ENCODE data around the gene PTCHD1. TPM values are rescaled to one million over a fixed set of nuclear protein-coding genes. Genes with fewer than 3 reads are reported as not detected.

PTCHD1 gene
- total and polyA plus RNA-seq, 2 of the 4 experiments (the other 2 are of a cell fraction) = not detected

DNA sequence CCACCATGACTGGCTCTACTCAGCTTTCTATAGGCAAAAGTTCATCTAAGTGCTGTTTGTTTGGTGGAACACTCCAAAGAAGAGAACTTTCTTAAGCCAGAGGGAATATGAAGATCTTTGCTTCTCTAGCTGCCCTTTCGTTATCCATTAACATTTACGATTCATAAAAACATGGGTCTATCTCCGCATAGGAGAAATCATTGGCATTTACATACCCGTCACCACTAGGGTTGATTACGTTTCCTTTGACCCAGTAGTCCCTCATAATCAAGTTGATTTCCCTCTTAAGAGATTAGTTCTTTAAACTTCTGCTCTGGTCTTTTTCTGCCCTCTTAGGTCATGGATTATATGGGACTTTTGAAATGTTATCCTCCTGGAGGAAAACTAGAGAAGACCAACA lies 57.5 kb downstream of the PTCHD1 start:
- Histone ChIP-seq H4K5ac (ENCODE audit: low read depth, low read length) (no peak overlapping the region), H3K27ac (ENCODE audit: insufficient read depth, low read length) (no peak overlapping the region), H2AFZ (replicated peaks; ENCODE audit: low read length, poor library complexity) (no peak overlapping the region), H2AK5ac (ENCODE audit: low read depth, low read length) (no peak overlapping the region), H3K9me3 (ENCODE audit: control insufficient read depth, insufficient read depth, low read length) (no peaks in the 10 kb centered on the region), H3K23ac (ENCODE audit: low read depth, low read length) (no peak overlapping the region), H3K56ac (ENCODE audit: extremely low read depth, insufficient read depth, low read length) (no peak overlapping the region), H3K36me3 (ENCODE audit: control insufficient read depth, insufficient read depth, low read length) (no peaks in the 10 kb centered on the region), H2AK9ac (replicated peaks; ENCODE audit: low read depth, low read length, poor library complexity) (no peak overlapping the region), H3K27me3 (ENCODE audit: control insufficient read depth, insufficient read depth, low read length) (no peaks in the 10 kb centered on the region), H4K8ac (ENCODE audit: low read depth in 2 of 2, low read length in 2 of 2) (no peak overlapping the region), H2BK120ac (ENCODE audit: low read depth, low read length) (no peak overlapping the region), H3K14ac (replicated peaks; ENCODE audit: low read depth, low read length) (no peak overlapping the region), H4K20me1 (ENCODE audit: insufficient read depth, low read length) (no peaks in the 10 kb centered on the region), H3K18ac (ENCODE audit: low read depth, low read length) (no peak overlapping the region), H3K4me2 (ENCODE audit: low read depth, low read length) (no peak overlapping the region), H3K9me1 (ENCODE audit: insufficient read depth, low read length) (no peaks in the 10 kb centered on the region), H3K9ac (ENCODE audit: low read depth, low read length) (no peak overlapping the region), H2BK15ac (ENCODE audit: low read depth, low read length) (no peak overlapping the region), H2BK5ac (ENCODE audit: low read depth, low read length, poor library complexity, severe bottlenecking) (no peak overlapping the region), H3K79me1 (ENCODE audit: low read depth in 1 of 2, low read length in 2 of 2) (no peaks in the 10 kb centered on the region), H3K4me3 (ENCODE audit: insufficient read depth, low read depth, low read length) (no peak overlapping the region), H2BK20ac (ENCODE audit: low read depth, low read length) (no peak overlapping the region), H3K4ac (ENCODE audit: low read depth, low read length) (no peak overlapping the region), H4K91ac (ENCODE audit: insufficient read depth, low read depth, low read length) (no peak overlapping the region), H3K4me1 (ENCODE audit: control insufficient read depth, insufficient read depth, low read length) (no peaks in the 10 kb centered on the region)
- dilution Hi-C loops (cut with HindIII; ENCODE audit: low sequenced_read_pairs, unreplicated experiment) = no loop called here
- TF ChIP-seq, protein P1, sequence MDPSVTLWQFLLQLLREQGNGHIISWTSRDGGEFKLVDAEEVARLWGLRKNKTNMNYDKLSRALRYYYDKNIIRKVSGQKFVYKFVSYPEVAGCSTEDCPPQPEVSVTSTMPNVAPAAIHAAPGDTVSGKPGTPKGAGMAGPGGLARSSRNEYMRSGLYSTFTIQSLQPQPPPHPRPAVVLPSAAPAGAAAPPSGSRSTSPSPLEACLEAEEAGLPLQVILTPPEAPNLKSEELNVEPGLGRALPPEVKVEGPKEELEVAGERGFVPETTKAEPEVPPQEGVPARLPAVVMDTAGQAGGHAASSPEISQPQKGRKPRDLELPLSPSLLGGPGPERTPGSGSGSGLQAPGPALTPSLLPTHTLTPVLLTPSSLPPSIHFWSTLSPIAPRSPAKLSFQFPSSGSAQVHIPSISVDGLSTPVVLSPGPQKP (IDR thresholded peaks at IDR 0.05; ENCODE audit: borderline replicate concordance, low read depth, low read length) = no peak
- TF ChIP-seq, protein P2, sequence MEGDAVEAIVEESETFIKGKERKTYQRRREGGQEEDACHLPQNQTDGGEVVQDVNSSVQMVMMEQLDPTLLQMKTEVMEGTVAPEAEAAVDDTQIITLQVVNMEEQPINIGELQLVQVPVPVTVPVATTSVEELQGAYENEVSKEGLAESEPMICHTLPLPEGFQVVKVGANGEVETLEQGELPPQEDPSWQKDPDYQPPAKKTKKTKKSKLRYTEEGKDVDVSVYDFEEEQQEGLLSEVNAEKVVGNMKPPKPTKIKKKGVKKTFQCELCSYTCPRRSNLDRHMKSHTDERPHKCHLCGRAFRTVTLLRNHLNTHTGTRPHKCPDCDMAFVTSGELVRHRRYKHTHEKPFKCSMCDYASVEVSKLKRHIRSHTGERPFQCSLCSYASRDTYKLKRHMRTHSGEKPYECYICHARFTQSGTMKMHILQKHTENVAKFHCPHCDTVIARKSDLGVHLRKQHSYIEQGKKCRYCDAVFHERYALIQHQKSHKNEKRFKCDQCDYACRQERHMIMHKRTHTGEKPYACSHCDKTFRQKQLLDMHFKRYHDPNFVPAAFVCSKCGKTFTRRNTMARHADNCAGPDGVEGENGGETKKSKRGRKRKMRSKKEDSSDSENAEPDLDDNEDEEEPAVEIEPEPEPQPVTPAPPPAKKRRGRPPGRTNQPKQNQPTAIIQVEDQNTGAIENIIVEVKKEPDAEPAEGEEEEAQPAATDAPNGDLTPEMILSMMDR (conservative IDR thresholded peaks at IDR 0.05; ENCODE audit: low read depth, low read length) = no peak
- TF ChIP-seq MXI1 (IDR thresholded peaks at IDR 0.05; ENCODE audit: borderline replicate concordance, low read depth, low read length) (no peak), CHD1 (IDR thresholded peaks at IDR 0.05; ENCODE audit: low read depth, low read length) (no peak), BHLHE40 (IDR thresholded peaks at IDR 0.05; ENCODE audit: low read depth, low read length) (no peak), RCOR1 (IDR thresholded peaks at IDR 0.05; ENCODE audit: insufficient replicate concordance, low read length) (no peak), CEBPB (IDR thresholded peaks at IDR 0.05; ENCODE audit: low read depth, low read length) (no peak), RAD21 (IDR thresholded peaks at IDR 0.05; ENCODE audit: low read length) (no peak), MAFK (IDR thresholded peaks at IDR 0.05; ENCODE audit: low read depth, low read length) (no peak), FOS (IDR thresholded peaks at IDR 0.05; ENCODE audit: low read depth, low read length) (no peak), SMC3 (IDR thresholded peaks at IDR 0.05; ENCODE audit: low read depth, low read length) (no peak), RFX5 (IDR thresholded peaks at IDR 0.05; ENCODE audit: low read depth, low read length) (no peak), NFE2L2 (IDR thresholded peaks at IDR 0.05; ENCODE audit: low read depth, low read length) (no peak), MAZ (IDR thresholded peaks at IDR 0.05; ENCODE audit: borderline replicate concordance, low read depth, low read length) (no peak), POLR2A (IDR thresholded peaks at IDR 0.05; ENCODE audit: low read depth, low read length) (no peak)
- TF ChIP-seq, protein P3, sequence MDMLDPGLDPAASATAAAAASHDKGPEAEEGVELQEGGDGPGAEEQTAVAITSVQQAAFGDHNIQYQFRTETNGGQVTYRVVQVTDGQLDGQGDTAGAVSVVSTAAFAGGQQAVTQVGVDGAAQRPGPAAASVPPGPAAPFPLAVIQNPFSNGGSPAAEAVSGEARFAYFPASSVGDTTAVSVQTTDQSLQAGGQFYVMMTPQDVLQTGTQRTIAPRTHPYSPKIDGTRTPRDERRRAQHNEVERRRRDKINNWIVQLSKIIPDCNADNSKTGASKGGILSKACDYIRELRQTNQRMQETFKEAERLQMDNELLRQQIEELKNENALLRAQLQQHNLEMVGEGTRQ (IDR thresholded peaks at IDR 0.05; ENCODE audit: low read depth, low read length) = no peak
- ChIA-PET POLR2A (ENCODE audit: unreplicated experiment) (no interaction called here), CTCF (no interaction called here)
- DNase-seq = no peak
- in situ Hi-C loops (cut with MboI; ENCODE audit: low sequenced_read_pairs) = no loop called here
- BruUV-seq (replicated peaks) = no TSS peak
- ATAC-seq (ENCODE audit: low read depth) = no peak
- intact Hi-C loops (cut with micrococcal nuclease) = no loop called here
- no CpG with 5 or more reads among the region's 5 CpGs for WGBS, 2 experiments (ENCODE audit: extremely low coverage in 2 of 2, insufficient read length in 1 of 2)
